Osteoblast (primary cell): ENCODE measurements around the gene MAGI1. TPM values are rescaled to one million over a fixed set of nuclear protein-coding genes. Genes with fewer than 3 reads are reported as not detected.
A peak's percentile ranks its signal among the peaks of the same experiment; 100 is the strongest.

Source experiments
- DNase-seq: peaks from one replicate; pipeline ENCODE4 v3.0.0; 2011; ENCODE audit warnings: low spot score, mixed read lengths; ENCODE audit not compliant: insufficient read length; ENCODE audit errors: missing footprints
- H2AFZ ChIP-seq: 2 replicates; pipeline ENCODE4 v1.6.0; 2011; ENCODE audit warnings: mild to moderate bottlenecking, low read length
- H3K27ac ChIP-seq: 2 replicates; pipeline ENCODE4 v1.5.1; 2011; ENCODE audit warnings: mild to moderate bottlenecking, low read depth, low read length, moderate library complexity
- H3K27me3 ChIP-seq: 2 replicates; pipeline ENCODE4 v1.6.0; 2012; ENCODE audit warnings: mild to moderate bottlenecking, control low read depth, inconsistent platforms, low read length, moderate library complexity; ENCODE audit not compliant: insufficient read depth
- H3K36me3 ChIP-seq: 2 replicates; pipeline ENCODE4 v1.5.1; 2011; ENCODE audit warnings: mild to moderate bottlenecking, low read length, control low read depth, moderate library complexity; ENCODE audit not compliant: insufficient read depth
- H3K4me1 ChIP-seq: 2 replicates; pipeline ENCODE4 v1.5.1; 2011; ENCODE audit warnings: mild to moderate bottlenecking, low read length, control low read depth, moderate library complexity; ENCODE audit not compliant: insufficient read depth
- H3K4me2 ChIP-seq: 2 replicates; pipeline ENCODE4 v1.6.0; 2011; ENCODE audit warnings: mild to moderate bottlenecking, low read length; ENCODE audit not compliant: insufficient read depth
- H3K4me3 ChIP-seq: fragments of 200-600 bp; sonication (generic); 3 replicates; pipeline ENCODE4 v1.5.1; 2012; ENCODE audit warnings: mild to moderate bottlenecking, low read length, inconsistent platforms; ENCODE audit not compliant: insufficient read depth
- H3K79me2 ChIP-seq: 2 replicates; pipeline ENCODE4 v1.6.0; 2012; ENCODE audit warnings: mild to moderate bottlenecking, low read length, control low read depth, inconsistent platforms; ENCODE audit not compliant: insufficient read depth
- H3K9me3 ChIP-seq: 2 replicates; pipeline ENCODE4 v1.5.1; 2011; ENCODE audit warnings: low read depth, low read length, control low read depth
- H4K20me1 ChIP-seq: 2 replicates; pipeline ENCODE4 v1.6.0; 2012; ENCODE audit warnings: mild to moderate bottlenecking, low read length, control low read depth; ENCODE audit not compliant: insufficient read depth
- total RNA-seq: library from RNA; depleted of rRNA; stranded (reverse); fragments of >200 nt; gene quantifications from 2 replicates; pipeline ENCODE4 v1.2.3, GENCODE V29; 2012
- TF ChIP-seq, protein P1 (sequence below): IDR thresholded peaks from 2 replicates; pipeline ENCODE4 v1.5.1; 2011; ENCODE audit warnings: mild to moderate bottlenecking, low read depth, low read length, moderate library complexity; ENCODE audit errors: extremely low read depth

The MAGI1 gene
- total RNA-seq, 1 donor: 66.6 TPM

DNA sequence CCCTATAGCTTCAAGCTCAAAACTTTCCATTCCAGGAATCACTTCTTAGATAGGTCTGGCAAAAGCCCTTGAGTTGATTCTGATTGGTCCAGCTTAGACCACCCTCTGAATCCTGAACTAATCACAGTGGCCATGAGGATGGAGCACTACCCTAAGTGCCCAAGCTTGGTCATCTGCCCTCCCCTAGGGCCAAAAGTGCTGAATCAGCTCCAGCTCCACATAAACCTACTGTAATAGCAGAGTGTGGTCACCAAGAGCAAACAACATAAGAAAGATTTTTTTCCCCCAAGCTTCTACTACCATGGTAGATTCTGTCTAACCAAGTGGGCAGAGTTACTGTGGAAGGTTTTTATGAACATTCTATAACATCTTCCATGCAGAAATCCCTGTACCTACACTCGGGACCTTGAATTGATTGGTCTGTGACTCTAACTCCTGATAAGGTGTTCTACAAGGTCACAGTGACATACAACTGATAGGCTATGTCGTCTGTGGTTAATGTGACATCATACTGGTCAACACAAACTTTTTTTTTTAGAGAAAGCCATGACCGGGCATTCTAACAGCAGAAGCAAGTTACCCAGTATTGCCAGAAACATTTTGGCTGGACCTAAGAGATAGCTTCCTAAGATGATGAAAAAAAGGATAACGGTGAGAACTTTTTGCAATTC is 320.9 kb downstream of the MAGI1 start:
- TF ChIP-seq, protein P1, sequence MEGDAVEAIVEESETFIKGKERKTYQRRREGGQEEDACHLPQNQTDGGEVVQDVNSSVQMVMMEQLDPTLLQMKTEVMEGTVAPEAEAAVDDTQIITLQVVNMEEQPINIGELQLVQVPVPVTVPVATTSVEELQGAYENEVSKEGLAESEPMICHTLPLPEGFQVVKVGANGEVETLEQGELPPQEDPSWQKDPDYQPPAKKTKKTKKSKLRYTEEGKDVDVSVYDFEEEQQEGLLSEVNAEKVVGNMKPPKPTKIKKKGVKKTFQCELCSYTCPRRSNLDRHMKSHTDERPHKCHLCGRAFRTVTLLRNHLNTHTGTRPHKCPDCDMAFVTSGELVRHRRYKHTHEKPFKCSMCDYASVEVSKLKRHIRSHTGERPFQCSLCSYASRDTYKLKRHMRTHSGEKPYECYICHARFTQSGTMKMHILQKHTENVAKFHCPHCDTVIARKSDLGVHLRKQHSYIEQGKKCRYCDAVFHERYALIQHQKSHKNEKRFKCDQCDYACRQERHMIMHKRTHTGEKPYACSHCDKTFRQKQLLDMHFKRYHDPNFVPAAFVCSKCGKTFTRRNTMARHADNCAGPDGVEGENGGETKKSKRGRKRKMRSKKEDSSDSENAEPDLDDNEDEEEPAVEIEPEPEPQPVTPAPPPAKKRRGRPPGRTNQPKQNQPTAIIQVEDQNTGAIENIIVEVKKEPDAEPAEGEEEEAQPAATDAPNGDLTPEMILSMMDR: no peak
- Histone ChIP-seq H4K20me1 (peaks cover 41% of the 10 kb centered on the region), H3K9me3 (no peaks in the 10 kb centered on the region), H3K27me3 (no peaks in the 10 kb centered on the region), H3K4me1 (peaks cover 5% of the 10 kb centered on the region), H3K79me2 (peaks cover 14% of the 10 kb centered on the region), H3K36me3 (no peaks in the 10 kb centered on the region), H3K4me2 (no peak overlapping the region), H2AFZ (no peak overlapping the region), H3K27ac (no peak overlapping the region), H3K4me3 (no peak overlapping the region)
- no peak for DNase-seq

DNA sequence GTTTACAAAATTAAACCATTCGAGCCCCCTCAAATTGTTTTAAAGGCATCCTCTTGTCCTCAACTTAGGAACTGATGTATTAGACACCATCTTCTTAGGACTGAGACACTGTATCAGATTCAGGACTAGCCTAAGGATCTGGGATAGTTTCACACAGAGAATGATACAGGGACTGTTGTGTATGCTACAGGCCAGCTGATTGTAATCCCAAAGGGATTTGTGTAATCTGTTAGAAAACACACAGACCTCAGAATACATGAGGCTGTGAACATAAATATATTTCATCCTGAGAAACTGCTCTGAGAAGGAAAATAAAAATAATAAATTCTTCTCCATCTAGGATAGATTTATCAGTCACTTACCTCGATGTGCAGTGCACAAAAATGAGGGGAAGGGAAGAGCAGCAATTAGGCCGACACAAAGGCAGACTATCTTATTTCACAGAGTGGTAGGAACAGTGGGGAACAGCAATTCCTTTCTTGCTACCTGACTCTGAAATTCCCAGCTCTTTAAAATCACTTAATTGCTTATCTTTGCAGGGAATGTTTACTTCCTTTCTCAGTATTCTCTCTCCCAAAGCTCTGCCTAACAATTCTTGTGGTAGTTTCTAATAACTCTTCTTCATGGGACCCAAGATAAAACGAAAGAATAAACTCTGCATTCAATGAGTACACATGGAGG is 322.5 kb downstream of the MAGI1 start:
- H3K27me3 ChIP-seq: no peaks in the 10 kb centered on the region
- no peak overlapping the region for H2AFZ ChIP-seq
- peaks cover 19% of the 10 kb centered on the region for H3K79me2 ChIP-seq
- TF ChIP-seq, protein P1: no peak
- H4K20me1 ChIP-seq: peaks cover 46% of the 10 kb centered on the region
- DNase-seq: no peak
- no peaks in the 10 kb centered on the region for H3K36me3 ChIP-seq
- H3K9me3 ChIP-seq: no peaks in the 10 kb centered on the region
- no peak overlapping the region for H3K4me2 ChIP-seq
- no peak overlapping the region for H3K4me3 ChIP-seq
- H3K27ac ChIP-seq: no peak overlapping the region
- peaks cover 7% of the 10 kb centered on the region for H3K4me1 ChIP-seq

DNA sequence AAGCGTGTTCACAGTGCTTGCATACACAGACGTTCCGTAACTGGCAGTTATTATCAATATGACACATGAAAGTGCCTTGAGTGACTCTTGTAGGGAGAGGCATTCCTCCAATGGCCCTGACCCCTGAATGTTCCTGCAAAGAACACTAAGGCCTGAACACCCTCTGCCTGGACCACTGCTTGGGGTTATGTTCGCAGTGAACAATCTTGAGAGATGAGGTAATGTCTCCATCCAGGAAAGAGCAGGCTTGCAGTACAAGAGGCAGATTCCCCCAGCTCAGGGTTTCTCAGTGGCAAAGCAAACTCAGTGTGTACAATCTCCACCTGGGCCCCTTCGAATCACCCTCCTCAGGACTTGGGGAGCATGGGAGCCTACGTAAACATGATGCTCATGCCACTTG is 324.6 kb downstream of the MAGI1 start:
- Histone ChIP-seq H3K36me3 (no peaks in the 10 kb centered on the region), H3K4me2 (no peak overlapping the region), H3K27me3 (no peaks in the 10 kb centered on the region), H4K20me1 (peaks cover 44% of the 10 kb centered on the region), H3K79me2 (peaks cover 26% of the 10 kb centered on the region), H3K4me1 (peaks cover 7% of the 10 kb centered on the region), H2AFZ (no peak overlapping the region), H3K4me3 (no peak overlapping the region), H3K27ac (no peak overlapping the region), H3K9me3 (no peaks in the 10 kb centered on the region)
- peak; percentile 15 for DNase-seq
- TF ChIP-seq, protein P1: no peak

DNA sequence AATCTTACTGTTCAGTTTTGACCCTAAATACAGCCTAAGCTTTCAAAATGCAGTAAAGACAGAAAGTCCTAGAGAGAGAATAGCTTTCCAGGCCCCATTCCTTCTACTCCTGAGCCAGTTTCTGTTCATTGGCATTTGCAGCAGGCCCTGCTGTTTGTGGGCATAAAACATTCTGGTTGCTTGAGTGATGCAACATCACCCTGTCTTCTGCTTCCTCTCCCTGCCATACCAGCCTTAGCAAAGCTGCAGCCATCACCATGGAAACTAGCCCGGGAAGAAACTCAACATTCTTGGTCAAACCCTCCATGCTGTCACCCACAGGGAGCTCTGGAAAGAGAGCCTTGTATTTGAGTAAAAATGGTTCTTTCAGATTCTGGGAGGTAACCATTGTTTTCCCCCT is 325.7 kb downstream of the MAGI1 start:
- H3K27ac ChIP-seq: peak overlapping the region; percentile 49

More for the DNA sequence above, 325.7 kb downstream of the MAGI1 start:
- Histone ChIP-seq H4K20me1 (peaks cover 46% of the 10 kb centered on the region), H3K4me3 (no peak overlapping the region), H3K27me3 (no peaks in the 10 kb centered on the region), H3K4me1 (peaks cover 7% of the 10 kb centered on the region), H3K4me2 (peak overlapping the region; percentile 1), H3K9me3 (no peaks in the 10 kb centered on the region), H3K36me3 (no peaks in the 10 kb centered on the region), H3K79me2 (peaks cover 33% of the 10 kb centered on the region), H2AFZ (no peak overlapping the region)
- DNase-seq: peak; percentile 76
- TF ChIP-seq, protein P1: no peak
